MV-4-11 (cell line): ENCODE measurements around the gene KRTAP10-6.
"Not testable (repeated sequence)": the region's sequence is repeated elsewhere in the genome, so short reads cannot be mapped to it uniquely, and the experiment has no call there.

Experiments used
- DNase-seq: peaks from one replicate; lab custom pipeline; 2025; lab: John Stamatoyannopoulos, UW

KRTAP10-6 gene

DNA sequence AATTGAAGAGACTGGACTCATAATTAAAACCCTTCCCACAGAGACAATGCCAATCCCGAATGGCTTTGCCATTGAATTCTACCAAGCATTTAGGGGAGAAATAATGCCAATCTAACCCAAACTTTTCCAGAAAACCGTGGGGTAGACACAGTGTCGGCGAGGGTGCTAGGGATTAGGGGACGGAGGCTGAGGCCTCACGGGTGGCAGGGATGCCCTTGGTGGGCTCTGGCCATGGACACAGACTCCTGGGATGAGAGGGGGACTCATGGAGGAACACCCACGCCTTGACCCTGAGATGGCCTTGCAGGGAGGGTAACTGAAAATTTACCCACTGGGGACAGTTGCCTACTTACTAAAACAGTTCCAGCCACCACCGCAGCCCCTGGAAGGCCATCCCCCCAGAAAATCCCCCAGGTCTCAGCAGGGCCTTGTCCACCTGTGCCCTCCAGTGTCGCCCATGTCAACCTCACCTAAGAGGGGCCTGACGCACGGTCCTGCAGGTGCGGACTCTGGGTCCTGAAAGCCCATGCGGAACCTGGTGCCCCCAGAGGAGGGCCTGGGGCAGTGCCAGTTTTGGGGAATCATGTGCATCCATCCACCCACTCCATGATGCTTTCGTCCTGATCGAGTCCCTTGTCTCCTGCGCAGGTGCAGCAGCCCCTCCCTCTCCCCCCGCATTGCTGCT, 13.8 kb downstream of the KRTAP10-6 start:
- DNase-seq, result no peak

DNA sequence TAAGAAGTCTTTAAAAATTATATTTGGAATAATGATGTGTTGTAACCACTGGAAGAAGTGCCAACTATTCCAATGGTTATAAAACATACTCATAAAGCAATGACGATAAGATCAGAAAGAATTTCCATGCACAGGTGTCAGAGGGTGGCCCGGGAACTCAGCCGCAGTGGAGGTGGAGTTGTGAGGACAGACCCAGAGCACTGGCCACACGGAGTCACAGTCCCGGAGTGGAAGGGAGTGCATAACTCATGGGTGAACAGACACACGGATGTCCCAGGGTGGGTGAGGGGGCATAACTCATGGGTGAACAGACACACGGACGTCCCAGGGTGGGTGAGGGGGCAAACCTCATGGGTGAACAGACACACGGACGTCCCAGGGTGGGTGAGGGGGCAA, 16.3 kb downstream of the KRTAP10-6 start:
- DNase-seq, result no peak

DNA sequence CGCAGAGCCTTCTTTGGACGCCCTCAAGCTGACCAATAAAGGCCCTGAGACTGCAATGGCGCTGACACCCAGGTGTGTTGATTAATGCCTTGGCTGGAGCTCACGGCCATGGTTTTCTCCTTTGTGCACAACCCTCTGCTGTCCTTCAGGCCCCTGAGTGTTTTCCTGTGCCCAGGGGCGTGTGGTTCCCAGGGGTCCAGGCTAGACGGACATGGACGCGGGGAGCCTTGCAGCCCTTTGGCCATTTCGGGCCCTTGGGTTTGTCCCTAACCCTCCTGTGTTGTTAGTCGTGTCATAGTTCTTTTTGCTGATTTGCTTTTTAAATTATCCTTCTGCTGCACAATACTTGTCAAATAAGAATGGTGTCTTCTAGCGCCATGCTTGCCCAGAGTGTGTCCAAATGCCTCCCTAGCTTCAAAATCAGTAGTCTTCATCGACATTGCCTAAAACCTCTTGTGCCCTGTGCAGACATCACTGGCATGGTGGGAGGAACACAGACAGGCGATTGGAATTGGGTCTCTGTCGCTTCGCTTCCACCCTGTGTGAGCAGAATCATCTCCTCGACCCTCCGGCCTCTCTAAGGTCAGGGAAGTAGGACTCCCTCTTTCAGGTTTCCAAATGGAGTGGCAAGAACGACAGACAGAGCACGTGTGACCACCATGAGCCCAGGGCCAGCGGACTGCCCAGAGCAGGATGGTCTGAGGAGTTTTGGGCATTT, 16.8 kb downstream of the KRTAP10-6 start:
- DNase-seq, result no peak

DNA sequence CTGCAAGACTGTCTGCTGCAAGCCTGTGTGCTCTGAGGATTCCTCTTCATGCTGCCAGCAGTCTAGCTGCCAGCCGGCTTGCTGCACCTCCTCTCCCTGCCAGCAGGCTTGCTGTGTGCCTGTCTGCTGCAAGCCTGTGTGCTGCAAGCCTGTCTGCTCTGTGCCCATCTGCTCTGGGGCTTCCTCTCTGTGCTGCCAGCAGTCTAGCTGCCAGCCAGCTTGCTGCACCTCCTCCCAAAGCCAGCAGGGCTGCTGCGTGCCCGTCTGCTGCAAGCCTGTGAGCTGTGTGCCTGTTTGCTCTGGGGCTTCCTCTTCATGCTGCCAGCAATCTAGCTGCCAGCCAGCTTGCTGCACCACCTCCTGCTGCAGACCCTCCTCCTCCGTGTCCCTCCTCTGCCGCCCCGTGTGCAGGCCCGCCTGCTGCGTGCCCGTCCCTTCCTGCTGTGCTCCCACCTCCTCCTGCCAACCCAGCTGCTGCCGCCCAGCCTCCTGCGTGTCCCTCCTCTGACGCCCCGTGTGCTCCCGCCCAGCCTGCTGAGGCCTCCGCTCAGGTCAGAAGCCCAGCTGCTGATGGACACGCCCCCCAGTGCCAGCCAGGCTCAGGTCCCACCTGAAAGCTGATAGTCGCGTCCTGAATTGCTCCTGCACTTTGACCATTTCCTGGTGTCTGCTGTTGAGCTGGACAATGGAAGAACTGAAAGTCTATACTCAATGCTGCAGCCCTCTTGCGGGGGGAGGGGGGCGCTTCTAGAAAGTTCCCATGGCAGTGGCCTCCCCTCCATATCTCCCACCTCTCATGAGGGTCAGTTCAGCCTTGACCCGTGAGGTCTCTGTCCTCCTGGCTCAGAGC, 17.6 kb downstream of the KRTAP10-6 start:
- no peak for DNase-seq

DNA sequence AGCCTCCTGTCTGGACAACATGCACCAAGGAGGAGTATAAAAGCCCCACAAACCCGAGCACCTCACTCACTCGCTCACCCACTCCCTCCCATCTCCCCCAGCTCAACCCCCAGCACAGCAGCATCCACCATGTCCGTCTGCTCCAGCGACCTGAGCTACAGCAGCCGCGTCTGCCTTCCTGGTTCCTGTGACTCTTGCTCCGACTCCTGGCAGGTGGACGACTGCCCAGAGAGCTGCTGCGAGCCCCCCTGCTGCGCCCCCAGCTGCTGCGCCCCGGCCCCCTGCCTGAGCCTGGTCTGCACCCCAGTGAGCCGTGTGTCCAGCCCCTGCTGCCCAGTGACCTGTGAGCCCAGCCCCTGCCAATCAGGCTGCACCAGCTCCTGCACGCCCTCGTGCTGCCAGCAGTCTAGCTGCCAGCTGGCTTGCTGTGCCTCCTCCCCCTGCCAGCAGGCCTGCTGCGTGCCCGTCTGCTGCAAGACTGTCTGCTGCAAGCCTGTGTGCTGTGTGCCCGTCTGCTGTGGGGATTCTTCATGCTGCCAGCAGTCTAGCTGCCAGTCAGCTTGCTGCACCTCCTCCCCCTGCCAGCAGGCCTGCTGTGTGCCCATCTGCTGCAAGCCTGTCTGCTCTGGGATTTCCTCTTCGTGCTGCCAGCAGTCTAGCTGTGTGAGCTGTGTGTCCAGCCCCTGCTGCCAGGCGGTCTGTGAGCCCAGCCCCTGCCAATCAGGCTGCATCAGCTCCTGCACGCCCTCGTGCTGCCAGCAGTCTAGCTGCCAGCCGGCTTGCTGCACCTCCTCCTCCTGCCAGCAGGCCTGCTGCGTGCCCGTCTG, 18.5 kb downstream of the KRTAP10-6 start, which contains the start of gene KRTAP10-4:
TSS of gene KRTAP10-4 (plus strand) at position 100 of the 827 bp plus-strand sequence. CDS start at position 130, 30 bp downstream.
- not testable (repeated sequence) for DNase-seq

DNA sequence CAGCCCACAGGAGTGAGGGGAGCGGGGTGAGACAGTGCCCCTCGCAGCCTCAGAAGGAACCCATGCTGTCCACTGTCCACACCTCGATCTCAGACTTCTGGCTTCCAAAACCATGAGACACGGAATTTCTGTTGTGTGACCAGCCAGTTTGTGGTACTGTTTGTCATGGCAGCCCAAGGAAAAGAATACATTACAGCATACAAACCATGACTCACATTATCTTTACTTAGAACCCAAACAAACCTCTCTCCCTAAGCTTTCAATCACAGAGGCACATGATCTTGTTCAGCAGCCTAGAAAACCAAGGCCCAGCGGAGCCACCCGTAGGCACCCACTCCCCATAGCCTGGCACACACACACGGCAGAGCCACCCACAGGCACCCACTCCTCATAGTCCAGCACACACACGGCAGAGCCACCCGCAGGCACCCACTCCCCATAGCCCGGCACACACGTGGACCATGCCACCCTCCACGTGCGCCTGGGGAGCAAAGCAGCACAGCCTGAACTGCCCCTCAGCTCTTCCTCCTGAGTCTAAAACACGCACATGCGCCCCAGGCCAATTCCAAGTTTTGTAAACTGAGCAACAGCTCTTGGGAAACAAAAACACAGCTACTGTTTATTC, 19.2 kb downstream of the KRTAP10-6 start:
- DNase-seq, result no peak

DNA sequence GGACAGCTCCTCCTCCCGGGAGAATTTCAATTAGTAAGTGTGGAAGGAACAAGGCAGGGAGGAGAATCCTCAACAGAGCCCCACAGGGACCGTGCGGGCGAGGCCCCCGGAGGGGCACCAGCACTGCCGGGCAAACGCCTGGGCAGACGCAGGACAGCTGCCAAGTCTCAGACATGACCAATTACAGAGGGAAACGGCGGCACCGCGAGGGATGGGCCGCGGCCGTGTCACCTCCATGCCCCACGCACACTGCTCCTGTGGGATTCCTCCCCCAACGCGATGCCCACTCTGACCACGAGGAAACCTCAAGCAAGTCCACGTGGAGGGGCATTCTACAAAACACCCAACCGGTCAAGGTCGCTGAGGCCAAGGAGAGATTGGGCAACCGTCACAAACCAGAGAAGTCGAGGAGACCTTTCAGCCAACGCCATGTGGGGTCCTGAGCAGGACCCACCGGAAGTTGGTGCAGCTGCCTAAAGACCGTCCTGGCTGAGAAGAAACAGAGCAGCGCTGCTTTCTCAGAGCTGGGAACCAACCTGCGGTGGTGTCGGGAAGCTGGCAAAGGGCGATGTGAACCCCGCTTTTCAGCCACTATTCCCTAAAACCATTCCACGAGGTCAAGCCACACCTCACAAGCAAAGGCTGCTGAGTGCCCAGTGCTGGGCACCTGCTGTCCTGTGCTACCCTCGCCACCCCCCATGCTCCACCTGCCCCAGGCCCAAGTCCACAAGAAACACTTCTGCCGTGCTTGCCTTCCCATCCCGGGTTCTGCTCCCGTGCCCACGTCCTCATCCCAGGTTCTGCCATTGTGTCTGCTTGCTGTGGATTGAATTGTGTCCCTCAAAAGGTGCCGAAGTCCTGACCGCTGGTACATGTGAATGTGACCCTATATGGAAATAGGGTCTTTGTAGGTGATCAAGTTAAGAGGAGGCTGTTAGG, 20.2 kb downstream of the KRTAP10-6 start:
- DNase-seq, result no peak

DNA sequence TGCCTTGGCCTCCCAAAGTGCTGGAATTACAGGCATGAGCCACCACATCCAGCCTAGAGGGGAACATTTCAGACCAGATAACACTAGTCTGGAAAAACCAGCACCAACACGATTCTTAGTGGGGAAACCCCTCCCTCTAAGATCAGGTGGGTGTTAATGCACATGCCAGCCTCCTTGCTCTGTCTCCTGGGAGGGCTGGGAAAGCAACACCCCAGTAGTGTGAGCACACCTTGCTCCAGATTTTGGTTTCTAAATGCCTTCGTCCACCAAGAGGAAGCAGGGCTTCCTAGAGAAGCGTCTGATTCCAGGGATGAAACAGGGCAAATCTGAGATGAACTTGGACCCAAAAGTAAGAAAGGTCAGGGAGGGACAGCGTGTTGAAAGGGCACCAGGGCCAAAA, 21.0 kb downstream of the KRTAP10-6 start:
- no peak for DNase-seq

DNA sequence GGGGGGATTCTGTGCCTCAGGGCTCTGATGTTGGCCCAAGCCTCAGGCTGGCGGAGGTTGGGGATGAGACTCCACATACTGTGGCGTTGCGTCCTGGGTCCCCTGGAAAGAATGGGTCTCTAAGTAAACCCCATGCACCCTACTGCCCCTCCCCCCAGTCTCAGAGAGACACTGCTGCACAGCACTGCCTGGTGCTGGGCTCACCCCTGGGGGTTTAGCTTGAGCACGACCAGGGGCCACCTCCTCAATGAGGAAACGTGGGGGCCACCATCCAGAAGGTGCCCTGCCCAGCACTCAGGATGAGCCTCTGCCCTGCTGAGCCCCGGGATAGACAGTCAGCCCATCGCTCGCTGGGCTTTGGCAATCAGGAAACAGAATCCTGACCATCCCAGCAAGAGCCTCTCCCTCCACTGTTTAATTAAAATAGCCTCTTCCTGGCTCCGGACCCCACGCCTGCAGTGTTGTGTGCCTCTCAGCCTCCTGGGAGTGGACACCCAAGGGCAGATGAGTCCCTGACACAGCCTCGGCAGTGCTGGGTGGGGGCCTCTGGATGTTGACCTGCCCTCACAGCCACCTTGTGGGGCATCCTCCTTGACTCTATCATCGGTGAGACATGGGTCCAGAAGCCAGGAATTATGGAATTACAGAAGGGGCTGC, 22.3 kb downstream of the KRTAP10-6 start:
- no peak for DNase-seq

DNA sequence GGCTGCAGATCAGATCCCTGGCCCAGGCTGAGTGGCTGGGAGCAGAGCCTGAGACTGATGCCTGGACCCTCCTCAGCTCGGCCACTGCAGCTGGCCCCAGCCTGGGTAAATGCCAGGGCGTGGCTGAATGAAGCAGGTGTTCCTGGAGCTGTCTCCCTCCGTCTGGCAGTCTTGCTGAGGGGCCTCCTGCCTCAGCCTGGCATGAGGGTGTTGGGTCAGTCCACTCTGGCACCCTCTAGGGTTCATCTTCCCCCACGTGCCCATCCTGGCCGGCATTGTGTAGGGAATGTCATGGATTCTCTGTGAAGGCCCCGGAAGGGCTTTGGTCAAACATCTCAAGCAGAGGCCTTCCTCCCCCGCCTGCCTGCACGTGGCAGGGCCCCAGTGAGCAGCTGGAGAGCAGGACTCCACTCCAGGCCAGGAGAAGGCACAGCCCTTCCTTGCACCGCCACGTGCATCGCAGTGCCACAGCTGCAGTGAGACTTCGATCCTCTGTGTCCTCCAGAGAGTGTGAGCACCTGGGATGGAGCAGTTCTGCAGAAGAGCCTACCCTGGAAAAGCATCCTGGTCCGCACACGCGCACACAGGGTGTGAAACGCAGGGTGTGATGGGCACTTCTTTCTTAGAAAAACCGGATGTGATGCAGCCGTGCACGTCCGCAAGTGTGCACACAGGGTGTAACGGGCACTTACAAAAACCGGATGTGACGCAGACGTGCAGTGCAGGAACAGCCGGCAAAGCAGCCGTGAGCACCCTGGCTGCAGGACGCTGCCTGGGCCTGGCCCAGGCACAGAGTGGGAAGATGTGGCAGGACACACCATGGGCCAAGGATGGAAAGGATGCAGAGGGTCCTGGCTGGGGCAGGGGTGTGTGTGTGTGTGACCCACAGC, 23.4 kb downstream of the KRTAP10-6 start:
- DNase-seq, result no peak

DNA sequence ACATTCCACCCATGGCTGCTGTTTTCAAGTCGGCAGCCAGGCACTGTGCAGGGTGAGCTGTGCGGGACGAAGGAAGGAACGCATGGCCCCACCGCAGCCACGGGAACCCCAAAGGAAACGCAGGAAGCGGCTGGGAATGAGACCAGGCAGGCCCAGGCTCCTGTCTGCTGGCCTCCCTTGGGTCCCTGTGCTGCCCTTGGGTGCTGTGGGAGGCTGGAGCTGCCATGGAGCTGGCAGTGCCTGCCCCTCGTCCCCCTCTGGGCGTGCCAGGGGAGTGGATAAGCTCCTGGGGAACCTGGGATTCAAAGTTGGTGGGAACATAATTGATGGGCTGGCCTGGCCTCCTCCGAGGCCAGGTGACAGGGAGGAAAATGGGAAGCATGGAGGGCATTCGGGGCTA, 24.0 kb downstream of the KRTAP10-6 start:
- no peak for DNase-seq

DNA sequence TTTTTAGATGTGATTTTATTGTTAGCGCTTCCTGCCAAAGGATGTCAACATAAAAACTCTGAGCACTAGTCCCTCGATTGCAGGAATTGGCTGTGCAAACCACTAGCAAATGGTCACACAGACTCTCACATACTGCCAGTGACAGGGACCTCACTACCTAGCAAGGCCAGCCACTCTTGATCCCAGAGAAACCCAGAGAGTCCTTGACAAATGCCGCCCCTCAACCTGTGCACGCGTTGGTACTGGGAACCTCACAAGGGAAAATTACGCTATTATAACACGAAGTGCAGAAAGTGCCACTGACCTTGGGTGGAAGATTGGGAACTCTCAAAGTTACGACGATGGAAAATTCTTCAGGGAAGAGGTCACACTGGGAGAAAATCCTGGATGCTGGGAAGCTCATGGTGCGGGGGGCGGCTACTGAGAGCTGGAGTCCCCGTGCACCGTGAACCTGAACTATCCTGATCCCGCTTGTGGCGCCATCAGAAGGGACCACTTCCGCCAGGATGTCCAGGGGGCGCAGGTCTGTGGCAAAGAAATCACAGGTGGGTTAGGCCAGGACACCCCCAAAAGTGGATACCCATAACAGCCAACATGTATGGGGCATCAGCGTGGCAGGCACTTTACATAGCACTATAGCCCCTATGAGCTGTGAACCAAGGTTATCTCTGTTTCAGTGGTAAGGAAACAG, 24.7 kb downstream of the KRTAP10-6 start:
- no peak for DNase-seq

DNA sequence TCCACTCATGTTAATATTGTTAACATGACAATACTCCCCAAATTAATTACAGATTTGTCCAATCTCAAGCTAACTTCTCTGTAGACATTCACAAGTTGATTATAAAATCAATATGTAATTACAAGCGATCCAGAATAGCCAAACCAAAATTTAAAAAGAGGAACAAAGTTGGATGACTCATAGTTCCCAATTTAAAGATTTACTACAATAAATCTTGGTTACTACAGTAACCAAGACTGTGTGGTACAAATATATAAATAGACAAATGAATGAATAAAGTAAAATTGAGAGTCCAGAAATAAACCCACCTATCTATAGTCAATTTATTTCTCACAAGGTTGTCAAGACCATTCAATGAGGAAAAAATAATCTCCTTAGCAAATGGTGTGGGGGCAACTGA, 25.9 kb downstream of the KRTAP10-6 start:
- DNase-seq, result peak; percentile 86

DNA sequence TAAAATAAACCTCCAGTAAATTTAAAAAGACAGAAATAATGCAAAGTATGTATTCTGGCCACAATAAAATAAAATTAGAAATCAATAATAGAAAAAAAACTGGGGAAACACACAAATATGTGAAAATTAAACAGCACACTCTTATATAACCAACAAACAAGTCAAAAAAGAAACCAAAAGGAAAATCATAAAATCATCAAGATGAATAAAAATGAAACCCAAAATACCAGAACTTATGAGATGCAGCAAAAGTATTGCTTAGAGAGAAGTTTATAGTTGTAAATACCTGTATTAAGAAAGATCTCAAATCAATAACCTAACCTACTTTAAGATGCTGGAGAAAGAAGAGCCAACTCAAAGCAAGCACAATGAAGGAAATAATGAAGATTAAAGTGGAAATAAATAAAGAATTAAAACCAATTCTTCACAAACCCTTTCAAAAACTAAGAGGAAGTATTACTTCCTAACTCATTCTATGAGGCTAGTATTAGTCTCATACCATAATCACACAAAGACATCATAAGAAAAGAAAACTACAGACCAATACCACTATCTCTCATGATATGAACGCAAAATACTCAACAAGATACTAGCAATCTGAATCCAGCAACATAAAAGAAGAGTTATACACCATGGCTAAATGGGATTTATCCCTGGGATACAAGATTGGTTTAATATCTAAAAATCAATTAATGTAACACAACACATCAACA, 27.3 kb downstream of the KRTAP10-6 start:
- DNase-seq, result no peak

DNA sequence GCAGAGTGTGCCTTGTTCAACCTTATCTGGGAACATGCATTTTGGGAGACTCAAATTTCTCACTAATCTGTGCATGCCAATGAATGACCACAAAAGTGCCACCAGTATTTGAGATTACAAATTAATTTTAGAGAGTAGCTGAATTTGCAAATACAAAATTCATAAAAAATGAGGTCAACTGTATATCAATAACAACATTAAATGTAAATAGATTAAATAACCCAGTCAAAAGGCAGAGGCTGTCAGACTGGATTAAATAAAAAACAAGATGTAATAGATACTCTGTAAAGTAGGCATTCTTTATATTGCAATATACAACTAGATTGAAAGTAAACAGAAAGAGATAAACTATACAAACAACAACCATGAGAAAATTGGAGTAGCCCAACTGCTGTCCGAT, 28.2 kb downstream of the KRTAP10-6 start:
- no peak for DNase-seq

DNA sequence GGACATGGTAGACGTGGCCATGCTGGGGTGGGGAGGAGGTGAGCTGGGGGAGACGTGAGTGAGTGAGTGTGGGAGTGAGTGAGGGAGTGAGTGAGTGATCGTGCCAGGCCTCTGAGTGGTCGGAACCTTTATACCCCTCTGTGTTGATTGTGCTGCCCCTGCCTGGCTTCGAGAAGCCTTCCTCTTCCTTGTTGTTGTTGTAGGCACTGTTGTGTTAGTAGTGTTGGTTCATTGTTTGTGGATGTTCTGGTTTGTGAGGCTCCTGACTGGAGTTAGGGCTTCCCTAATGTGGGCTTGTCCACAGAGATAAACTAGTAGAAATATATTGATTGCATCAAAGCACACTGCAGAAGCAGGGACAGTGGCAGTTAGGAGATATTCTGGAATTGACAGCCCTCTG, 33.6 kb downstream of the KRTAP10-6 start, which contains the start of gene KRTAP10-3:
TSS of gene KRTAP10-3 (minus strand) at position 101 of the 400 bp plus-strand sequence. CDS start at position 21, 80 bp downstream.
- DNase-seq, result no peak

DNA sequence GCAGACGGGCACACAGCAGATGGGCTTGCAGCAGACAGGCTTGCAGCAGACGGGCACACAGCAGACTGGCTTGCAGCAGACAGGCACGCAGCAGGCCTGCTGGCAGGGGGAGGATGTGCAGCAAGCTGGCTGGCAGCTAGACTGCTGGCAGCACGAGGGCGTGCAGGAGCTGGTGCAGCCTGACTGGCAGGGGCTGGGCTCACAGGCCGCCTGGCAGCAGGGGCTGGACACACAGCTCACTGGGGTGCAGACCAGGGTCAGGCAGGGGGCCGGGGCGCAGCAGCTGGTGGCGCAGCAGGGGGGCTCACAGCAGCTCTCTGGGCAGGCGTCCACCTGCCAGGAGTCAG, 34.0 kb downstream of the KRTAP10-6 start:
- not testable (repeated sequence) for DNase-seq
